WTC11 (cell line): Measurements from ENCODE around the gene PPCDC. TPM values are rescaled to one million over a fixed set of nuclear protein-coding genes. Genes with fewer than 3 reads are reported as not detected.

ENCODE experiments used
- ATAC-seq: fragments of 200-7000 bp; cut with Tn5 transposase; 2 replicates; pipeline ENCODE4 v1.10.0; 2021; ENCODE audit warnings: mild to moderate bottlenecking, moderate library complexity
- CTCF ChIA-PET: fragments of 300-600 bp; sonication (Branson Sonifier 250); formaldehyde crosslinking; loops from one replicate; lab custom pipeline; 2021; ENCODE audit warnings: antibody characterized with exemption; lab: Charles Lee
- POLR2A ChIA-PET: fragments of 350-600 bp; sonication (Branson Sonifier 250); formaldehyde crosslinking; loops from one replicate; lab custom pipeline; 2021; ENCODE audit warnings: antibody characterized with exemption; lab: Charles Lee
- DNase-seq: peaks from one replicate; pipeline ENCODE4 v3.0.0; 2021; ENCODE audit warnings: low spot score
- H3K27ac Mint-ChIP-seq: 2 replicates; pipeline ENCODE4 v1.8.0; 2021; ENCODE audit warnings: mixed read lengths
- H3K27me3 Mint-ChIP-seq: 2 replicates; pipeline ENCODE4 v1.8.0; 2021; ENCODE audit warnings: low read depth, mild to moderate bottlenecking, moderate library complexity, mixed read lengths
- H3K36me3 Mint-ChIP-seq: 2 replicates; pipeline ENCODE4 v1.8.0; 2021; ENCODE audit warnings: mixed read lengths
- H3K4me1 Mint-ChIP-seq: 2 replicates; pipeline ENCODE4 v1.8.0; 2022; ENCODE audit warnings: mixed read lengths
- H3K4me3 Mint-ChIP-seq: 2 replicates; pipeline ENCODE4 v1.8.0; 2021; ENCODE audit warnings: mild to moderate bottlenecking, moderate library complexity, mixed read lengths
- H3K9me3 Mint-ChIP-seq: 2 replicates; pipeline ENCODE4 v1.8.0; 2021; ENCODE audit warnings: mixed read lengths
- ATF2 ChIP-seq: sonication (generic); formaldehyde crosslinking; IDR thresholded peaks from 2 replicates; pipeline ENCODE4 v1.8.1; 2022; ENCODE audit warnings: low read depth, missing genetic modification reagents, borderline replicate concordance
- ATF3 ChIP-seq: sonication (generic); formaldehyde crosslinking; conservative IDR thresholded peaks from 2 replicates; pipeline ENCODE4 v1.8.1; 2022; ENCODE audit warnings: mild to moderate bottlenecking, missing genetic modification reagents
- CBFB ChIP-seq: sonication (generic); formaldehyde crosslinking; IDR thresholded peaks from 2 replicates; pipeline ENCODE4 v1.8.1; 2022; ENCODE audit warnings: mild to moderate bottlenecking, low read depth, missing genetic modification reagents
- CREB1 ChIP-seq: sonication (generic); formaldehyde crosslinking; IDR thresholded peaks from 2 replicates; pipeline ENCODE4 v1.8.0; 2023; ENCODE audit warnings: mild to moderate bottlenecking, missing genetic modification reagents
- E2F1 ChIP-seq: sonication (generic); formaldehyde crosslinking; IDR thresholded peaks from 2 replicates; pipeline ENCODE4 v1.8.0; 2022; ENCODE audit warnings: mild to moderate bottlenecking, missing genetic modification reagents
- FOXK1 ChIP-seq: sonication (generic); formaldehyde crosslinking; IDR thresholded peaks from 2 replicates; pipeline ENCODE4 v1.8.0; 2022; ENCODE audit warnings: mild to moderate bottlenecking, moderate library complexity, missing genetic modification reagents
- HMGXB4 ChIP-seq: sonication (generic); formaldehyde crosslinking; IDR thresholded peaks from 2 replicates; pipeline ENCODE4 v1.8.1; 2023; ENCODE audit warnings: mild to moderate bottlenecking, moderate library complexity, missing genetic modification reagents
- NR3C1 ChIP-seq: sonication (generic); formaldehyde crosslinking; conservative IDR thresholded peaks from 2 replicates; pipeline ENCODE4 v1.8.1; 2023; ENCODE audit warnings: low read depth, mild to moderate bottlenecking, missing genetic modification reagents
- SMAD3 ChIP-seq: sonication (generic); formaldehyde crosslinking; IDR thresholded peaks from 2 replicates; pipeline ENCODE4 v1.8.0; 2022; ENCODE audit warnings: missing genetic modification reagents, mild to moderate bottlenecking, borderline replicate concordance
- SP1 ChIP-seq: sonication (generic); formaldehyde crosslinking; conservative IDR thresholded peaks from 2 replicates; pipeline ENCODE4 v1.8.1; 2022; ENCODE audit warnings: missing genetic modification reagents
- TEAD4 ChIP-seq: sonication (generic); formaldehyde crosslinking; IDR thresholded peaks from 2 replicates; pipeline ENCODE4 v1.8.0; 2022; ENCODE audit warnings: mild to moderate bottlenecking, missing genetic modification reagents
- USF1 ChIP-seq: sonication (generic); formaldehyde crosslinking; IDR thresholded peaks from 2 replicates; pipeline ENCODE4 v1.8.0; 2022; ENCODE audit warnings: mild to moderate bottlenecking, missing genetic modification reagents
- ZNF138 ChIP-seq: sonication (generic); formaldehyde crosslinking; conservative IDR thresholded peaks from 2 replicates; pipeline ENCODE4 v1.8.1; 2022; ENCODE audit warnings: mild to moderate bottlenecking, moderate library complexity, missing genetic modification reagents
- ZNF232 ChIP-seq: sonication (generic); formaldehyde crosslinking; IDR thresholded peaks from 2 replicates; pipeline ENCODE4 v1.8.0; 2022; ENCODE audit warnings: mild to moderate bottlenecking, missing genetic modification reagents
- ZNF263 ChIP-seq: sonication (generic); formaldehyde crosslinking; IDR thresholded peaks from 2 replicates; pipeline ENCODE4 v1.8.1; 2022; ENCODE audit warnings: low read depth, mild to moderate bottlenecking, moderate library complexity, missing genetic modification reagents
- ZNF512 ChIP-seq: sonication (generic); formaldehyde crosslinking; IDR thresholded peaks from 2 replicates; pipeline ENCODE4 v1.8.1; 2022; ENCODE audit warnings: missing genetic modification reagents, borderline replicate concordance
- ZNF671 ChIP-seq: fragments of 250-450 bp; sonication (Bioruptor Pico); IDR thresholded peaks from 2 replicates; pipeline ENCODE4 v1.8.0; 2021; ENCODE audit warnings: mild to moderate bottlenecking
- total RNA-seq: library from RNA; stranded (reverse); gene quantifications from 3 replicates; pipeline ENCODE4 v1.2.3, GENCODE V29; 2021

PPCDC gene
- total RNA-seq, 1 experiment from 2014 or later, result 30.1 TPM

GRCh38 chr15:74989527-74989926, 33.9 kb upstream of the PPCDC start:
- ChIA-PET CTCF (interaction anchor here (1.1 kb wide), 1 partner anchor 88 kb away, joined by 3 read pairs; no protein-coding TSS in a partner anchor), POLR2A (interaction anchor here (0.7 kb wide), 1 partner anchor 353 kb away, joined by 4 read pairs; no protein-coding TSS in a partner anchor)
- H3K27ac Mint-ChIP-seq, result no peak overlapping the region

GRCh38 chr15:74992619-74993018, 30.8 kb upstream of the PPCDC start:
- DNase-seq, result no peak
- Mint-ChIP-seq H3K4me3 (no peak overlapping the region), H3K27me3 (peaks cover 22% of the 10 kb centered on the region), H3K36me3 (peaks cover 5% of the 10 kb centered on the region), H3K27ac (no peak overlapping the region), H3K9me3 (no peaks in the 10 kb centered on the region), H3K4me1 (peaks cover 20% of the 10 kb centered on the region)
- ChIA-PET POLR2A (no interaction called here), CTCF (interaction anchor here (0.6 to 0.9 kb wide), 2 partner anchors 57 to 107 kb away, joined by 3 to 4 read pairs; no protein-coding TSS in a partner anchor)
- no peak for ATAC-seq
- TF ChIP-seq SMAD3 (CRISPR knock-in tag), result no peak

More at GRCh38 chr15:74989527-74989926, 33.9 kb upstream of the PPCDC start:
- no peak for DNase-seq
- Mint-ChIP-seq H3K4me3 (no peak overlapping the region), H3K9me3 (no peaks in the 10 kb centered on the region), H3K27me3 (peaks cover 22% of the 10 kb centered on the region), H3K4me1 (no peaks in the 10 kb centered on the region)
- no peak for TF ChIP-seq ZNF671 (CRISPR knock-in tag)
- TF ChIP-seq SP1 (CRISPR knock-in tag), result no peak
- TF ChIP-seq CBFB (CRISPR knock-in tag), result no peak
- no peak for TF ChIP-seq ZNF263 (CRISPR knock-in tag)
- no peak for TF ChIP-seq E2F1 (CRISPR knock-in tag)
- TF ChIP-seq ZNF232, result no peak
- no peak for TF ChIP-seq ATF2
- TF ChIP-seq ZNF512, result no peak
- no peak for TF ChIP-seq NR3C1 (CRISPR knock-in tag)
- no peak for TF ChIP-seq ZNF138 (CRISPR knock-in tag)
- no peak for TF ChIP-seq FOXK1
- no peak for TF ChIP-seq CREB1 (CRISPR knock-in tag)
- TF ChIP-seq TEAD4 (CRISPR knock-in tag), result no peak
- TF ChIP-seq HMGXB4 (CRISPR knock-in tag), result no peak
- TF ChIP-seq, all 79 proteins: peak for 0
- ATAC-seq, result no peak
- H3K36me3 Mint-ChIP-seq, result no peaks in the 10 kb centered on the region

GRCh38 chr15:74994236-74994635, 29.2 kb upstream of the PPCDC start:
- H3K9me3 Mint-ChIP-seq, result no peaks in the 10 kb centered on the region
- POLR2A ChIA-PET, result interaction anchor here (1.0 to 1.4 kb wide), 2 partner anchors 35 kb away, joined by 3 to 6 read pairs; no protein-coding TSS in a partner anchor
- H3K27me3 Mint-ChIP-seq, result peaks cover 22% of the 10 kb centered on the region
- H3K4me3 Mint-ChIP-seq, result no peak overlapping the region
- TF ChIP-seq ATF3 (CRISPR knock-in tag) (no peak), USF1 (CRISPR knock-in tag) (no peak)
- TF ChIP-seq, all 79 proteins: peak for 0
- no peak overlapping the region for H3K27ac Mint-ChIP-seq
- H3K36me3 Mint-ChIP-seq, result peaks cover 13% of the 10 kb centered on the region
- ATAC-seq (no peak), DNase-seq (no peak)
- peaks cover 20% of the 10 kb centered on the region for H3K4me1 Mint-ChIP-seq
- CTCF ChIA-PET, result interaction anchor here (0.9 to 2.5 kb wide), 6 partner anchors 30 to 359 kb away, joined by 3 to 14 read pairs (median 6); partner anchors contain the start of gene RPP25
